GM23338 (cell line): ENCODE measurements around the gene CES5A. TPM values are rescaled to one million over a fixed set of nuclear protein-coding genes. Genes with fewer than 3 reads are reported as not detected.

Experiments
- ATAC-seq: fragments of 200-7000 bp; cut with Tn5 transposase; 3 replicates; pipeline ENCODE4 v1.9.1; 2020
- DNase-seq: peaks from one replicate; pipeline ENCODE4 v3.0.0-alpha.2; 2015; ENCODE audit warnings: low spot score
- H2AFZ ChIP-seq: fragments of 200-600 bp; sonication (generic); 2 replicates; pipeline ENCODE4 v1.8.0; 2016; ENCODE audit warnings: antibody characterized with exemption, mild to moderate bottlenecking, moderate library complexity
- H3F3A ChIP-seq: fragments of 200-600 bp; sonication (generic); replicated peaks from 2 replicates; pipeline ENCODE4 v1.8.0; 2017; ENCODE audit warnings: antibody characterized with exemption, mixed run types, low read depth
- H3K27ac ChIP-seq: fragments of 200-600 bp; sonication (generic); 2 replicates; pipeline ENCODE4 v1.6.1; 2016; ENCODE audit warnings: low read depth
- H3K27me3 ChIP-seq: fragments of 200-600 bp; sonication (generic); 2 replicates; pipeline ENCODE4 v1.8.0; 2016; ENCODE audit warnings: mild to moderate bottlenecking, mixed run types, moderate library complexity; ENCODE audit not compliant: insufficient read depth
- H3K36me3 ChIP-seq: fragments of 200-600 bp; sonication (generic); 2 replicates; pipeline ENCODE4 v1.8.0; 2016; ENCODE audit warnings: mild to moderate bottlenecking; ENCODE audit not compliant: insufficient read depth
- H3K4me1 ChIP-seq: fragments of 200-600 bp; sonication (generic); 2 replicates; pipeline ENCODE4 v1.8.0; 2016; ENCODE audit warnings: mild to moderate bottlenecking, moderate library complexity; ENCODE audit not compliant: insufficient read depth
- H3K4me2 ChIP-seq: fragments of 200-600 bp; sonication (generic); 2 replicates; pipeline ENCODE4 v1.7.1; 2017; ENCODE audit warnings: mixed run types
- H3K4me3 ChIP-seq: fragments of 200-600 bp; sonication (generic); 2 replicates; pipeline ENCODE4 v1.6.1; 2016; ENCODE audit warnings: mixed run types
- H3K79me2 ChIP-seq: fragments of 200-600 bp; sonication (generic); replicated peaks from 2 replicates; pipeline ENCODE4 v1.8.0; 2017; ENCODE audit warnings: mild to moderate bottlenecking; ENCODE audit not compliant: insufficient read depth
- H3K9me2 ChIP-seq: fragments of 200-600 bp; sonication (generic); 2 replicates; pipeline ENCODE4 v1.8.0; 2017; ENCODE audit not compliant: insufficient read depth
- H4K20me1 ChIP-seq: fragments of 200-600 bp; sonication (generic); replicated peaks from 2 replicates; pipeline ENCODE4 v1.8.0; 2017; ENCODE audit warnings: mild to moderate bottlenecking; ENCODE audit not compliant: insufficient read depth
- H3K27ac Mint-ChIP-seq: 2 replicates; pipeline ENCODE4 v1.8.0; 2020; ENCODE audit warnings: inconsistent platforms, mild to moderate bottlenecking, moderate library complexity, mixed read lengths
- H3K27me3 Mint-ChIP-seq: 3 replicates; pipeline ENCODE4 v1.8.0; 2022; ENCODE audit warnings: low read depth, mild to moderate bottlenecking, moderate library complexity, mixed read lengths, inconsistent platforms; ENCODE audit not compliant: insufficient read depth, poor library complexity
- H3K36me3 Mint-ChIP-seq: 3 replicates; pipeline ENCODE4 v1.8.0; 2021; ENCODE audit warnings: low read depth, mild to moderate bottlenecking, inconsistent platforms, moderate library complexity, mixed read lengths
- H3K4me1 Mint-ChIP-seq: 3 replicates; pipeline ENCODE4 v1.8.0; 2020; ENCODE audit warnings: mild to moderate bottlenecking, inconsistent platforms, mixed read lengths
- H3K4me3 Mint-ChIP-seq: 3 replicates; pipeline ENCODE4 v1.8.0; 2021; ENCODE audit warnings: moderate library complexity, mild to moderate bottlenecking, inconsistent platforms, mixed read lengths
- H3K9me3 Mint-ChIP-seq: 3 replicates; pipeline ENCODE4 v1.8.0; 2020; ENCODE audit warnings: moderate library complexity, mild to moderate bottlenecking, inconsistent platforms, mixed read lengths
- CREB1 ChIP-seq: fragments of 250-450 bp; sonication (Bioruptor Pico); IDR thresholded peaks from 2 replicates; pipeline ENCODE4 v1.5.0; 2020; ENCODE audit warnings: low read depth, mild to moderate bottlenecking, moderate library complexity
- CTCF ChIP-seq, 2 experiments: fragments of 200-600 bp in 1 of 2; sonication (generic) in 1 of 2; conservative IDR thresholded peaks; 2 replicates each; pipeline versions ENCODE4 v1.5.1 to v1.6.1; 2016 to 2017; ENCODE audit warnings: antibody characterized with exemption in 2 of 2, low read depth in 2 of 2, mild to moderate bottlenecking in 2 of 2, moderate library complexity in 1 of 2
- EZH2 ChIP-seq: fragments of 200-600 bp; sonication (generic); IDR thresholded peaks from one replicate; pipeline ENCODE4 v1.8.0; 2017; ENCODE audit warnings: antibody characterized with exemption, mild to moderate bottlenecking, low read depth; ENCODE audit not compliant: unreplicated experiment
- JUNB ChIP-seq: IDR thresholded peaks from one replicate; pipeline ENCODE4 v1.6.1; 2016; ENCODE audit warnings: antibody characterized with exemption; ENCODE audit not compliant: unreplicated experiment
- NANOG ChIP-seq: IDR thresholded peaks from 2 replicates; pipeline ENCODE4 v1.6.1; 2016; ENCODE audit warnings: antibody characterized with exemption, borderline replicate concordance
- POLR2AphosphoS5 ChIP-seq: IDR thresholded peaks from 2 replicates; pipeline ENCODE4 v1.6.1; 2016; ENCODE audit warnings: antibody characterized with exemption, low read depth
- STAT1 ChIP-seq: IDR thresholded peaks from one replicate; pipeline ENCODE4 v1.6.1; 2016; ENCODE audit warnings: antibody characterized with exemption; ENCODE audit not compliant: unreplicated experiment
- ZNF114 ChIP-seq: fragments of 250-450 bp; sonication (Bioruptor Pico); IDR thresholded peaks from 2 replicates; pipeline ENCODE4 v1.5.0; 2020; ENCODE audit warnings: mild to moderate bottlenecking, moderate library complexity
- ZNF331 ChIP-seq: fragments of 250-450 bp; sonication (Bioruptor Pico); IDR thresholded peaks from 2 replicates; pipeline ENCODE4 v1.5.0; 2020; ENCODE audit warnings: low read depth, mild to moderate bottlenecking, moderate library complexity
- polyA plus RNA-seq: library from polyadenylated mRNA; unstranded; fragments of >200 nt; fragmentation: Nextera tagmentation; extraction: Ambion mirVana; gene quantifications from 2 replicates; pipeline ENCODE4 v1.2.1, GENCODE V29; 2016
- total RNA-seq: library from RNA; depleted of rRNA; stranded (reverse); fragments of >200 nt; shearing (Covaris generic); gene quantifications from 2 replicates; pipeline ENCODE4 v1.2.3, GENCODE V29; 2014
- TF ChIP-seq, protein P1 (sequence below): IDR thresholded peaks from one replicate; pipeline ENCODE4 v1.6.1; 2018; ENCODE audit warnings: antibody characterized with exemption; ENCODE audit not compliant: unreplicated experiment
- TF ChIP-seq, protein P2 (sequence below): IDR thresholded peaks from 2 replicates; pipeline ENCODE4 v1.6.1; 2016; ENCODE audit warnings: antibody characterized with exemption

Gene CES5A
- total and polyA plus RNA-seq, 2 experiments from 2014 or later: not detected

- TF ChIP-seq, protein P1, sequence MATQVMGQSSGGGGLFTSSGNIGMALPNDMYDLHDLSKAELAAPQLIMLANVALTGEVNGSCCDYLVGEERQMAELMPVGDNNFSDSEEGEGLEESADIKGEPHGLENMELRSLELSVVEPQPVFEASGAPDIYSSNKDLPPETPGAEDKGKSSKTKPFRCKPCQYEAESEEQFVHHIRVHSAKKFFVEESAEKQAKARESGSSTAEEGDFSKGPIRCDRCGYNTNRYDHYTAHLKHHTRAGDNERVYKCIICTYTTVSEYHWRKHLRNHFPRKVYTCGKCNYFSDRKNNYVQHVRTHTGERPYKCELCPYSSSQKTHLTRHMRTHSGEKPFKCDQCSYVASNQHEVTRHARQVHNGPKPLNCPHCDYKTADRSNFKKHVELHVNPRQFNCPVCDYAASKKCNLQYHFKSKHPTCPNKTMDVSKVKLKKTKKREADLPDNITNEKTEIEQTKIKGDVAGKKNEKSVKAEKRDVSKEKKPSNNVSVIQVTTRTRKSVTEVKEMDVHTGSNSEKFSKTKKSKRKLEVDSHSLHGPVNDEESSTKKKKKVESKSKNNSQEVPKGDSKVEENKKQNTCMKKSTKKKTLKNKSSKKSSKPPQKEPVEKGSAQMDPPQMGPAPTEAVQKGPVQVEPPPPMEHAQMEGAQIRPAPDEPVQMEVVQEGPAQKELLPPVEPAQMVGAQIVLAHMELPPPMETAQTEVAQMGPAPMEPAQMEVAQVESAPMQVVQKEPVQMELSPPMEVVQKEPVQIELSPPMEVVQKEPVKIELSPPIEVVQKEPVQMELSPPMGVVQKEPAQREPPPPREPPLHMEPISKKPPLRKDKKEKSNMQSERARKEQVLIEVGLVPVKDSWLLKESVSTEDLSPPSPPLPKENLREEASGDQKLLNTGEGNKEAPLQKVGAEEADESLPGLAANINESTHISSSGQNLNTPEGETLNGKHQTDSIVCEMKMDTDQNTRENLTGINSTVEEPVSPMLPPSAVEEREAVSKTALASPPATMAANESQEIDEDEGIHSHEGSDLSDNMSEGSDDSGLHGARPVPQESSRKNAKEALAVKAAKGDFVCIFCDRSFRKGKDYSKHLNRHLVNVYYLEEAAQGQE: no peak
- no peak for TF ChIP-seq ZNF331 (CRISPR knock-in tag)
Observed at GRCh38 chr16:55889518-55889917, 14.3 kb upstream of the CES5A start (continued).

- no peak overlapping the region for H3K4me2 ChIP-seq
- H3K4me1 ChIP-seq: no peaks in the 10 kb centered on the region
- H3K27ac ChIP-seq: no peak overlapping the region
- no peaks in the 10 kb centered on the region for H3K36me3 ChIP-seq
- no peaks in the 10 kb centered on the region for H3F3A ChIP-seq
- H3K4me3 Mint-ChIP-seq: no peak overlapping the region
- H4K20me1 ChIP-seq: no peaks in the 10 kb centered on the region
- H3K27ac Mint-ChIP-seq: no peak overlapping the region
- H3K4me3 ChIP-seq: no peak overlapping the region
- peaks cover 13% of the 10 kb centered on the region; the same call in 1 of the 2 replicates for H3K9me2 ChIP-seq
- H3K36me3 Mint-ChIP-seq: peaks cover 20% of the 10 kb centered on the region
- ATAC-seq (no peak), DNase-seq (no peak)
- no peak overlapping the region for H2AFZ ChIP-seq
- H3K4me1 Mint-ChIP-seq: no peaks in the 10 kb centered on the region
- peaks cover 39% of the 10 kb centered on the region for H3K9me3 Mint-ChIP-seq
- no peaks in the 10 kb centered on the region for H3K27me3 Mint-ChIP-seq
- H3K27me3 ChIP-seq: no peaks in the 10 kb centered on the region
- no peaks in the 10 kb centered on the region for H3K79me2 ChIP-seq
- no peak for TF ChIP-seq CTCF (conservative IDR thresholded peaks at IDR 0.05; ENCODE audit: low read depth in 2 of 2)
- TF ChIP-seq ZNF114: no peak
- no peak for TF ChIP-seq JUNB
- no peak for TF ChIP-seq EZH2
- no peak for TF ChIP-seq POLR2AphosphoS5
- TF ChIP-seq, protein P1: no peak
- TF ChIP-seq ZNF331 (CRISPR knock-in tag): no peak
- TF ChIP-seq, protein P2, sequence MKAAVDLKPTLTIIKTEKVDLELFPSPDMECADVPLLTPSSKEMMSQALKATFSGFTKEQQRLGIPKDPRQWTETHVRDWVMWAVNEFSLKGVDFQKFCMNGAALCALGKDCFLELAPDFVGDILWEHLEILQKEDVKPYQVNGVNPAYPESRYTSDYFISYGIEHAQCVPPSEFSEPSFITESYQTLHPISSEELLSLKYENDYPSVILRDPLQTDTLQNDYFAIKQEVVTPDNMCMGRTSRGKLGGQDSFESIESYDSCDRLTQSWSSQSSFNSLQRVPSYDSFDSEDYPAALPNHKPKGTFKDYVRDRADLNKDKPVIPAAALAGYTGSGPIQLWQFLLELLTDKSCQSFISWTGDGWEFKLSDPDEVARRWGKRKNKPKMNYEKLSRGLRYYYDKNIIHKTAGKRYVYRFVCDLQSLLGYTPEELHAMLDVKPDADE: no peak
- no peak for TF ChIP-seq NANOG
- no peak for TF ChIP-seq CREB1 (CRISPR knock-in tag)
- TF ChIP-seq STAT1: no peak
Observed at GRCh38 chr16:55888546-55888945, 13.4 kb upstream of the CES5A start.
